ENCODE data around the gene ZNF654. TPM values are rescaled to one million over a fixed set of nuclear protein-coding genes. Genes with fewer than 3 reads are reported as not detected.

Gene ZNF654
- total and polyA plus RNA-seq, 2 of the 13 experiments (the other 11 are each of a cell fraction or from before 2014, with no cell fraction given): 1.8 to 4.1 TPM

- TF ChIP-seq ZNF704 (CRISPR knock-in tag; IDR thresholded peaks at IDR 0.05; ENCODE audit: borderline replicate concordance) (no peak), ZNF331 (CRISPR knock-in tag; IDR thresholded peaks at IDR 0.05) (no peak), ZSCAN22 (CRISPR knock-in tag; IDR thresholded peaks at IDR 0.05) (no peak), SCMH1 (CRISPR knock-in tag; IDR thresholded peaks at IDR 0.05; ENCODE audit: borderline replicate concordance) (no peak), ZFP41 (CRISPR knock-in tag; IDR thresholded peaks at IDR 0.05; ENCODE audit: borderline replicate concordance) (no peak), ZNF460 (CRISPR knock-in tag; IDR thresholded peaks at IDR 0.05; ENCODE audit: borderline replicate concordance) (no peak), AFF4 (CRISPR knock-in tag; IDR thresholded peaks at IDR 0.05) (no peak), SIX4 (CRISPR knock-in tag; IDR thresholded peaks at IDR 0.05) (no peak), REPIN1 (CRISPR knock-in tag; IDR thresholded peaks at IDR 0.05; ENCODE audit: borderline replicate concordance, low read depth) (peak; percentile 36), ISL2 (CRISPR knock-in tag; IDR thresholded peaks at IDR 0.05) (no peak), HOXA7 (CRISPR knock-in tag; IDR thresholded peaks at IDR 0.05) (no peak), KLF16 (CRISPR knock-in tag; IDR thresholded peaks at IDR 0.05) (peak in 1 of 2 experiments; percentile 56; a peak in 1 of 4 replicates), NFIC (IDR thresholded peaks at IDR 0.05; ENCODE audit: low read length) (no peak), GATA4 (IDR thresholded peaks at IDR 0.05; ENCODE audit: borderline replicate concordance, low read depth) (no peak), STAT6 (CRISPR knock-in tag; IDR thresholded peaks at IDR 0.05; ENCODE audit: borderline replicate concordance) (no peak), ZNF235 (CRISPR knock-in tag; IDR thresholded peaks at IDR 0.05; ENCODE audit: borderline replicate concordance) (0 out of 2 replicates have a peak, but pooled peaks have one; percentile 64), ZZZ3 (CRISPR knock-in tag; IDR thresholded peaks at IDR 0.05; ENCODE audit: borderline replicate concordance) (no peak), TEAD3 (CRISPR knock-in tag; optimal IDR thresholded peaks at IDR 0.05; ENCODE audit: borderline replicate concordance) (no peak), ZNF564 (CRISPR knock-in tag; IDR thresholded peaks at IDR 0.05) (no peak), ZKSCAN1 (IDR thresholded peaks at IDR 0.05; ENCODE audit: low read length) (no peak), TCF12 (IDR thresholded peaks at IDR 0.05) (no peak), TCF12 (CRISPR knock-in tag; IDR thresholded peaks at IDR 0.05) (no peak)
Measured at GRCh38 chr3:88058581-88059379, at the start of gene ZNF654, which contains the start of gene CGGBP1 (continued).

All from HepG2 (cell line).